ENCODE results near the gene BEND7. TPM values are rescaled to one million over a fixed set of nuclear protein-coding genes. Genes with fewer than 3 reads are reported as not detected.

Gene BEND7
- total RNA-seq = 10 to 100 TPM; 17.1 to 33.4 (median 28.7) TPM
- long read RNA-seq, donor 1, partial matches to known transcripts = 9 of 32 reads
- long read RNA-seq, donor 1, other reads (novel, unspliced or antisense) = 23 of 32 reads
- long read RNA-seq, donor 2, partial matches to known transcripts = 1 of 2 reads
- long read RNA-seq, donor 2, other reads (novel, unspliced or antisense) = 1 of 2 reads

DNA sequence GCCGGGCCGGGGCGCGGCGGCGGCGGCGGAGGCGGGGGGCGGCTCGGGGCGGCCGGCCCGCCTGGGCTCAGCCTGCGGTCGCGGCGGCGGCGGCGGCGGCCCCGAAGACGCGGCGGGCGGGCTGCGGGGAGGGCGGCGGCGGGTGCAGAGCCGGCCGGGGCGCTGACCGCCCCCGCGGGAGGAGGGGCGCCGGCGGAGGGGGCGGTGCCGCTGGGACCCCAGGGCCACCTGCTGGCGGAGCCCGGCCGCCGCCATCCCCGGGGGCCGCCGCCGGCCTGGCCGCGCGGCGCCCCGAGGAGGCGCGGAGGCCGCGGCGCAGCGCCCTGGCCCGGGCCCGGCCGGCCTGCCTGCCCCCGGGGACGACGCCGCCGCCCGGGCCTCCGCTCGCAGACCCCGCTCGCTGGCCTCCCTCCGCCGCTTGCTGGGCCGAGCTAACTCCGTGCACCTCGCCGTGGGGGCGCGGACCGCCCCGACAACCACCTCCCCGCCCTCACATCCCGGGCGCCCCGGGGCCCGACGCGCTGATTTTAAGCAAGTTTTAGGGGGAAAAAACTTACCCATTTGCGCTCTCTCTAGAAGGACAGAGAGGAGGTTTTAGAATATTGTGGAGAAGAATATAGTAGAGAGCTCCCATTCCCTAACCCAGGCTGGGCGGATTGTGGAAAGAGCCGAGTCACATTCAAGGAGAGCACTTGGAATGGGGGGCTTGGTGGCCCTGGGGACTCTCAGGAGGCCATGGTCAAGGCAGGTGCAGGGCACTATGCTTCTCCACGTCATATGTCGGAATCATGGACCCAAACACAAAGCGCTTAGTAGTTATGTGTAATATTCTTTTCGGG lies at the start of gene BEND7:
BEND7 (minus strand) TSS at position 140 of the 839 bp plus-strand sequence. CDS start 481 bp downstream, outside the sequence.
- Histone ChIP-seq H3K4me1 (ENCODE audit: low read depth) (peaks cover 13% of the 10 kb centered on the region), H3K9me3 (no peaks in the 10 kb centered on the region), H3K36me3 (ENCODE audit: low read depth) (no peaks in the 10 kb centered on the region), H3K4me3 (peak within 1 kb of the TSS; percentile 56)
- DNase-seq = peak; percentile 43 to 63 (median 50)
- intact Hi-C loops (cut with DNase I, micrococcal nuclease) = no loop called here
- TF ChIP-seq, protein P1, sequence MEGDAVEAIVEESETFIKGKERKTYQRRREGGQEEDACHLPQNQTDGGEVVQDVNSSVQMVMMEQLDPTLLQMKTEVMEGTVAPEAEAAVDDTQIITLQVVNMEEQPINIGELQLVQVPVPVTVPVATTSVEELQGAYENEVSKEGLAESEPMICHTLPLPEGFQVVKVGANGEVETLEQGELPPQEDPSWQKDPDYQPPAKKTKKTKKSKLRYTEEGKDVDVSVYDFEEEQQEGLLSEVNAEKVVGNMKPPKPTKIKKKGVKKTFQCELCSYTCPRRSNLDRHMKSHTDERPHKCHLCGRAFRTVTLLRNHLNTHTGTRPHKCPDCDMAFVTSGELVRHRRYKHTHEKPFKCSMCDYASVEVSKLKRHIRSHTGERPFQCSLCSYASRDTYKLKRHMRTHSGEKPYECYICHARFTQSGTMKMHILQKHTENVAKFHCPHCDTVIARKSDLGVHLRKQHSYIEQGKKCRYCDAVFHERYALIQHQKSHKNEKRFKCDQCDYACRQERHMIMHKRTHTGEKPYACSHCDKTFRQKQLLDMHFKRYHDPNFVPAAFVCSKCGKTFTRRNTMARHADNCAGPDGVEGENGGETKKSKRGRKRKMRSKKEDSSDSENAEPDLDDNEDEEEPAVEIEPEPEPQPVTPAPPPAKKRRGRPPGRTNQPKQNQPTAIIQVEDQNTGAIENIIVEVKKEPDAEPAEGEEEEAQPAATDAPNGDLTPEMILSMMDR (IDR thresholded peaks at IDR 0.05) = no peak
- peak; percentile 73 for ATAC-seq

- no peaks in the 10 kb centered on the region for H3K36me3 ChIP-seq (ENCODE audit: low read depth)
- intact Hi-C loops (cut with DNase I, micrococcal nuclease) = no loop called here
- no peaks in the 10 kb centered on the region for H3K4me1 ChIP-seq (ENCODE audit: low read depth)
- H3K9me3 ChIP-seq = no peaks in the 10 kb centered on the region
- DNase-seq (no peak), ATAC-seq (no peak)
- no peak overlapping the region for H3K4me3 ChIP-seq
- TF ChIP-seq, protein P1 (IDR thresholded peaks at IDR 0.05) = no peak
Observed at GRCh38 chr10:13573960-13574359, 45.1 kb upstream of the BEND7 start.

GRCh38 chr10:13571541-13571940 lies 42.7 kb upstream of the BEND7 start:
- no peak overlapping the region for H3K4me3 ChIP-seq

GRCh38 chr10:13567030-13567429 lies 38.2 kb upstream of the BEND7 start:
- H3K36me3 ChIP-seq (ENCODE audit: low read depth) = no peaks in the 10 kb centered on the region
- TF ChIP-seq, protein P1 (IDR thresholded peaks at IDR 0.05) = no peak
- intact Hi-C loops (cut with DNase I, micrococcal nuclease) = no loop called here
- no peaks in the 10 kb centered on the region for H3K4me1 ChIP-seq (ENCODE audit: low read depth)
- H3K4me3 ChIP-seq = no peak overlapping the region
- ATAC-seq = no peak
- no peak for DNase-seq
- no peaks in the 10 kb centered on the region for H3K9me3 ChIP-seq

More at GRCh38 chr10:13571541-13571940, 42.7 kb upstream of the BEND7 start:
- Histone ChIP-seq H3K36me3 (ENCODE audit: low read depth) (no peaks in the 10 kb centered on the region), H3K4me1 (ENCODE audit: low read depth) (no peaks in the 10 kb centered on the region), H3K9me3 (no peaks in the 10 kb centered on the region)
- TF ChIP-seq, protein P1 (IDR thresholded peaks at IDR 0.05) = no peak
- intact Hi-C loops (cut with DNase I, micrococcal nuclease) = no loop called here
- DNase-seq (no peak), ATAC-seq (no peak)

DNA sequence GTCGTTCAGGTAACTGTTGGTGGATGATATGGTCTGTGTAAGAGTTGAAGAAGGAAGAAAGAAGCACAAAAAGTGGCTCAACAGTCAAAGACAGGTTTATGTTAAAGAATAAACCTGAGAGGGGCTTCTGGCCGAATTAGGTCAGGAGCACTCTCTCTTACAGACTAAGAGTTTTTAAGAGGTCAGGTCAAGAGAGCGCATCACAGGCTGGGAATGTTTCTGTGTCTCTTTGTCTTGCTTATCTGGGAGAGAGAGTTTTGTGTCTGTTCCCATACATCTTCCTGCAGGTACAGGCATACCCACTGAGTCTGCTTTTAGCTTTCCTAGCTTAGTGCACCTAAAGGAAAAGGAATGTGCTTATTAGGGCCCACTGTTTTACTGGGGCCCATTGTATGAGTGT lies 35.8 kb upstream of the BEND7 start:
- no peaks in the 10 kb centered on the region for H3K4me1 ChIP-seq (ENCODE audit: low read depth)
- H3K36me3 ChIP-seq (ENCODE audit: low read depth) = no peaks in the 10 kb centered on the region
- no peak for ATAC-seq
- no peak for DNase-seq
- intact Hi-C loops (cut with DNase I, micrococcal nuclease) = no loop called here
- no peak overlapping the region for H3K4me3 ChIP-seq
- no peaks in the 10 kb centered on the region for H3K9me3 ChIP-seq
- TF ChIP-seq, protein P1 (IDR thresholded peaks at IDR 0.05) = no peak
